ENCODE results near the gene PRKACA. TPM values are rescaled to one million over a fixed set of nuclear protein-coding genes. Genes with fewer than 3 reads are reported as not detected.

Gene PRKACA
- total and polyA plus RNA-seq, 2 experiments from 2014 or later, result 5.3 to 37.4 TPM

DNA sequence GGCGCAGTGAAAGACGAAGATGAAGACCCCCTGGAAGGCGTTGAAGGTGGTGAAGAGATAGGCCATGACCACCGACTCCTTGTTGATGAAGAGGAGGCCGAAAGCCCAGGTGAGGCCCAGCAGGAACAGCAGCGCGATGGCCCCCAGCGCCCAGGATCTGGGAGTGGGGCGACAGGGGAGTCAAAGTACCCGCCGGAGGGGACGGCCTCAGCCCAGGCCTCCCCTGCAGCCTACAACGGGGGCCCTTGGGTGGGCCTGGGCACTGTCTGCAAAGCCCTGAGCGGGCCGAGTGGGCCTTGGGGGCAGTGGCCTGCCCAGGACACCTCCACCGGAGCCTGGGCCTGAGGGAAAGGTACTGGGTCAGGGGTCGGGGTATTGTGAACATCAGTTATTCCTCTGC is 37.8 kb upstream of the PRKACA start:
- Histone ChIP-seq H3K79me2 (ENCODE audit: insufficient read depth) (no peaks in the 10 kb centered on the region), H3K4me1 (ENCODE audit: insufficient read depth) (no peaks in the 10 kb centered on the region), H3F3A (ENCODE audit: insufficient read depth) (no peaks in the 10 kb centered on the region), H3K9ac (no peak overlapping the region), H3K9me3 (ENCODE audit: low read depth) (no peaks in the 10 kb centered on the region), H3K27ac (no peak overlapping the region), H4K20me1 (ENCODE audit: insufficient read depth) (no peaks in the 10 kb centered on the region), H3K4me2 (ENCODE audit: unreplicated experiment) (no peak overlapping the region), H3K36me3 (ENCODE audit: low read depth) (no peaks in the 10 kb centered on the region), H3K27me3 (replicated peaks; ENCODE audit: insufficient read depth) (no peaks in the 10 kb centered on the region), H3K9me2 (ENCODE audit: insufficient read depth) (no peaks in the 10 kb centered on the region), H3K4me3 (no peak overlapping the region), H2AFZ (no peak overlapping the region)
- 87 to 88% methylated on average over 14 to 17 of the region's 17 CpGs for WGBS, 2 experiments (ENCODE audit: low coverage in 1 of 2, low lambda C conversion rate in 2 of 2, missing lambda C conversion rate in 2 of 2)
- no peak for DNase-seq
- in situ Hi-C loops (cut with MboI), result no loop called here
- TF ChIP-seq EZH2phosphoT487 (IDR thresholded peaks at IDR 0.05; ENCODE audit: insufficient read depth, low read depth) (no peak), EZH2 (IDR thresholded peaks at IDR 0.05; ENCODE audit: insufficient read depth, poor library complexity, severe bottlenecking) (no peak)

DNA sequence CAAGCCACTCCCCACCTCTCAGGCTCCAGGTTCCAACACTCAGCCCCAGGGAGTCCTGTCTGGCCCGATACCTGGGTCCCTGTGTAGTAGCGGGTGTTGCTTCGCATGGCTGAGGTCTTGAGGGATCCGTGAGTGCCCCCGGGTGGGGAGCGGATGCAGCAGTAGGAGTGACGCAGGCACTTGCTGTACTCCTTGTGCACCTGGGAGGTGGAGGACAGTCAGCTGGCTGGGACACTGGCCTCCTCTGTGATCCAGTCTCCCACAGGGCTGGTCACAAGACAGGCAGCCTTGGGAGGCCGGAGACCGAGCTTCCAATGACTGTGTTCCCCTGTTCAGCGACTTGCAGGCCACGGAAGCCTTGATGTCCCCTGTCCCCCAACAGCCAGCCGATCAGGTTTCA is 35.2 kb upstream of the PRKACA start:
- H3K27ac ChIP-seq, result no peak overlapping the region
- H3K4me2 ChIP-seq (ENCODE audit: unreplicated experiment), result no peak overlapping the region
- TF ChIP-seq EZH2 (IDR thresholded peaks at IDR 0.05; ENCODE audit: insufficient read depth, poor library complexity, severe bottlenecking), result no peak
- no peak for TF ChIP-seq EZH2phosphoT487 (IDR thresholded peaks at IDR 0.05; ENCODE audit: insufficient read depth, low read depth)
- H3F3A ChIP-seq (ENCODE audit: insufficient read depth), result peaks cover under 1% of the 10 kb centered on the region; the same call in 1 of the 2 replicates
- in situ Hi-C loops (cut with MboI), result no loop called here
- H2AFZ ChIP-seq, result no peak overlapping the region
- WGBS, 2 experiments (ENCODE audit: low coverage in 1 of 2, low lambda C conversion rate in 2 of 2, missing lambda C conversion rate in 2 of 2), result 90 to 92% methylated on average over 12 of the region's 12 CpGs
- H3K27me3 ChIP-seq (replicated peaks; ENCODE audit: insufficient read depth), result no peaks in the 10 kb centered on the region
- H3K9me3 ChIP-seq (ENCODE audit: low read depth), result no peaks in the 10 kb centered on the region
- H3K36me3 ChIP-seq (ENCODE audit: low read depth), result no peaks in the 10 kb centered on the region
- DNase-seq, result no peak
- H3K4me3 ChIP-seq, result no peak overlapping the region
- H4K20me1 ChIP-seq (ENCODE audit: insufficient read depth), result no peaks in the 10 kb centered on the region
- H3K9ac ChIP-seq, result no peak overlapping the region
- H3K4me1 ChIP-seq (ENCODE audit: insufficient read depth), result peaks cover 15% of the 10 kb centered on the region
- no peaks in the 10 kb centered on the region for H3K9me2 ChIP-seq (ENCODE audit: insufficient read depth)
- peaks cover 6% of the 10 kb centered on the region; the same call in 1 of the 2 replicates for H3K79me2 ChIP-seq (ENCODE audit: insufficient read depth)

DNA sequence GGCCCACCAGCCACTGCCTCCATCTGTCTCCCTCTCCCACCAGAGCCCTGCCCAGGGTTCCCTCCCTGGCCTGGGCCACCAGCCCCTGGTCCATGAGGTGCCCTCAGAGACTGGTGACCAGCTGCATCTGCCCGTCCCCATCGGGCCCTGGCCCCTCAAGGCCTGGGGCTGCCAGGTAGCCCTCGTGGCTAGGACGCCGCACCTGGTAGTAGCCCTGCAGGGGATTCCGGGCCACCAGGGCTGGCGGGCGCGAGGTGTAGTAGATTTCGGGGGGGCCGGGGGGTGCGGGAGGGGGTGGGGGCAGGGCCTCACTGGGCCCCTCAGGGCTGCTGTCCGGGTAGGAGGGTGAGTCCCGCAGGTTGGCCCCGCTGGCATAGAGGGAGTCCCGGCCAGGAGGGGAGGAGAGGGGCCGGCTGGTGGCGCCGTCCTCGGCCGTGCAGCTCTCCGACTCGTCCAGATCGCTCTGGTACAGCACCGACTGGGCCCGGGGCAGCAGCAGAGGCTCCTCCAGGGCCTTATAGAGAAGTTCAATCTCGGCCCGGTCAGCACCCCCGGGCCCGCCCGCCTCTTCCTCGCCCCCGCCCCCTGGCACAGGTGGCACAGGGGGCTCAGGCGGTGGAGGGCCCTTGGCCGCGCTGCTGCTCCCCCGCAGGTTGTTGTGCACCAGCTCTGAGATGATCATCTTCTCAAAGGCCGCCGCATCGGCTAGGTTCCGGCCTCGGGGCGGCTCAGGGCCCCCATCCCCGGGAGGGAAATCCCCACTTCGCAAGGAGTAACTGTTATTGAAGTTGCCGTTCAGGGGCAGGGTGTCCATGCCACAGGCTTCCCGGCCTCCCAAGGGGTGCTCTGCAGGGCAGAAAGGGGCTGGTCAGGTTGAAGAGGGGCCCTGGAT is 33.5 kb upstream of the PRKACA start:
- Histone ChIP-seq H3K4me3 (no peak overlapping the region), H3K27ac (no peak overlapping the region), H3K9ac (no peak overlapping the region), H3F3A (ENCODE audit: insufficient read depth) (peaks cover 9% of the 10 kb centered on the region; the same call in 1 of the 2 replicates), H3K79me2 (ENCODE audit: insufficient read depth) (peaks cover 6% of the 10 kb centered on the region; the same call in 1 of the 2 replicates), H3K9me3 (ENCODE audit: low read depth) (no peaks in the 10 kb centered on the region), H4K20me1 (ENCODE audit: insufficient read depth) (no peaks in the 10 kb centered on the region), H3K4me2 (ENCODE audit: unreplicated experiment) (no peak overlapping the region), H3K9me2 (ENCODE audit: insufficient read depth) (no peaks in the 10 kb centered on the region), H3K27me3 (replicated peaks; ENCODE audit: insufficient read depth) (no peaks in the 10 kb centered on the region), H2AFZ (no peak overlapping the region), H3K4me1 (ENCODE audit: insufficient read depth) (peaks cover 31% of the 10 kb centered on the region), H3K36me3 (ENCODE audit: low read depth) (no peaks in the 10 kb centered on the region)
- no peak for DNase-seq
- in situ Hi-C loops (cut with MboI), result no loop called here
- TF ChIP-seq EZH2phosphoT487 (IDR thresholded peaks at IDR 0.05; ENCODE audit: insufficient read depth, low read depth), result no peak
- TF ChIP-seq EZH2 (IDR thresholded peaks at IDR 0.05; ENCODE audit: insufficient read depth, poor library complexity, severe bottlenecking), result no peak
- 96% methylated on average over 22 to 44 of the region's 47 CpGs for WGBS, 2 experiments (ENCODE audit: low coverage in 1 of 2, low lambda C conversion rate in 2 of 2, missing lambda C conversion rate in 2 of 2)

DNA sequence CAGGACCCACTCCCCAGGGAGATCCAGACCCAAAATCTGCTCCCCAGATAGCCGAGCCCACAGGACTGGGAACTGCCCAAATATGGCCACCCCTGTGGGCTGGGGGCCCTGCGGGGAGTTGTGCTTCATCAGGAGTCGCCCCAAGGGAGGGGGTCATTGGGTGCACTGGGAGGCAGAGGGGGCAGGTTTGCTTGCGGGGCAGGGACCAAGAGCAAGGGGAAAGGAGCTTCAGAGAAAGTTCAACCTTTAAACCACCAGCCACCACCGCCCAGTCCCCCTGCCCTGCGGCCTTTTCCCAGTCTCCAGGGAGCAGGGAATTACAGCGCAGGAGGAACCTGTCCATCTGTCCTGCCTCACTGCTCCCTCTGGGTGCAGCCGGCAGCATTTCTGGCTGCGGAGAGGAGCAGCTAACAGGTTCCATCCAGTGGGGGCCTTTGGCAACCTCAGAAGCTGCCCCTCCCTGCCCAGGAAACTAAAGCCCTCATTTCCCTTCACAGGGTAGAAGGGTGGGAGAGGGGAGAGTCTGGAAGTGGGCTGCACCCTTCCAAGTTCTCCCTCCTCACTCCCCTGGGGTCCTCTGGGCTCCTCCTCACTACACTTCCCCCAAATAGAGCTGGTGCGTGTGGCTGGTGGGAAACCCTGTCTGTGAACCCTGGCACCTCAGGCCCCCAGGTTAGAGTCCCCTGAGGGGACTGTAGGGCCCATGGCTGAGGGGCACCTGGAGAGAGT is 32.6 kb upstream of the PRKACA start:
- in situ Hi-C loops (cut with MboI), result no loop called here
- peak overlapping the region; percentile 84 for H2AFZ ChIP-seq
- DNase-seq, result no peak

More for the DNA sequence above, 32.6 kb upstream of the PRKACA start:
- peaks cover 9% of the 10 kb centered on the region; the same call in 1 of the 2 replicates for H3F3A ChIP-seq (ENCODE audit: insufficient read depth)
- peak overlapping the region; percentile 44; the same call in 1 of the 2 replicates for H3K27ac ChIP-seq
- peak overlapping the region; percentile 84 for H3K4me2 ChIP-seq (ENCODE audit: unreplicated experiment)
- TF ChIP-seq EZH2phosphoT487 (IDR thresholded peaks at IDR 0.05; ENCODE audit: insufficient read depth, low read depth), result no peak
- TF ChIP-seq EZH2 (IDR thresholded peaks at IDR 0.05; ENCODE audit: insufficient read depth, poor library complexity, severe bottlenecking), result no peak
- peaks cover 31% of the 10 kb centered on the region for H3K4me1 ChIP-seq (ENCODE audit: insufficient read depth)
- H3K79me2 ChIP-seq (ENCODE audit: insufficient read depth), result peaks cover 14% of the 10 kb centered on the region; the same call in 1 of the 2 replicates
- no peaks in the 10 kb centered on the region for H3K36me3 ChIP-seq (ENCODE audit: low read depth)
- H3K9me2 ChIP-seq (ENCODE audit: insufficient read depth), result no peaks in the 10 kb centered on the region
- no peaks in the 10 kb centered on the region for H3K27me3 ChIP-seq (replicated peaks; ENCODE audit: insufficient read depth)
- H3K9ac ChIP-seq, result peak overlapping the region; percentile 77
- H3K9me3 ChIP-seq (ENCODE audit: low read depth), result no peaks in the 10 kb centered on the region
- 65 to 68% methylated on average over 9 to 10 of the region's 10 CpGs for WGBS, 2 experiments (ENCODE audit: low coverage in 1 of 2, low lambda C conversion rate in 2 of 2, missing lambda C conversion rate in 2 of 2)
- no peaks in the 10 kb centered on the region for H4K20me1 ChIP-seq (ENCODE audit: insufficient read depth)
- peak overlapping the region; percentile 56 for H3K4me3 ChIP-seq

All from GM23248 (cell line).